Activated naive CD8-positive, alpha-beta T cell treated with anti-CD3 and anti-CD28 coated beads for 36 hours (primary cell): ENCODE data around the gene TOR3A. TPM values are rescaled to one million over a fixed set of nuclear protein-coding genes. Genes with fewer than 3 reads are reported as not detected.

Experiments
- DNase-seq: peaks from one replicate; pipeline ENCODE4 v3.0.0; 2021
- H3K27ac Mint-ChIP-seq: one replicate; pipeline ENCODE4 v1.8.0; 2022; ENCODE audit warnings: mild to moderate bottlenecking, moderate library complexity, mixed read lengths
- H3K27me3 Mint-ChIP-seq: one replicate; pipeline ENCODE4 v1.8.0; 2022; ENCODE audit warnings: mild to moderate bottlenecking, mixed read lengths
- H3K36me3 Mint-ChIP-seq: one replicate; pipeline ENCODE4 v1.8.0; 2021; ENCODE audit warnings: mild to moderate bottlenecking, mixed read lengths
- H3K4me1 Mint-ChIP-seq: one replicate; pipeline ENCODE4 v1.8.0; 2021; ENCODE audit warnings: mixed read lengths
- H3K4me3 Mint-ChIP-seq: one replicate; pipeline ENCODE4 v1.8.0; 2022; ENCODE audit warnings: mild to moderate bottlenecking, moderate library complexity, mixed read lengths
- H3K9me3 Mint-ChIP-seq: one replicate; pipeline ENCODE4 v1.8.0; 2022; ENCODE audit warnings: mixed read lengths
- total RNA-seq, 2 experiments: library from RNA; stranded (reverse); gene quantifications; one replicate each; pipeline ENCODE4 v1.2.3, GENCODE V29; 2021

TOR3A gene
- total RNA-seq, 2 experiments from 2014 or later, result 40.1 to 41.1 TPM

DNA sequence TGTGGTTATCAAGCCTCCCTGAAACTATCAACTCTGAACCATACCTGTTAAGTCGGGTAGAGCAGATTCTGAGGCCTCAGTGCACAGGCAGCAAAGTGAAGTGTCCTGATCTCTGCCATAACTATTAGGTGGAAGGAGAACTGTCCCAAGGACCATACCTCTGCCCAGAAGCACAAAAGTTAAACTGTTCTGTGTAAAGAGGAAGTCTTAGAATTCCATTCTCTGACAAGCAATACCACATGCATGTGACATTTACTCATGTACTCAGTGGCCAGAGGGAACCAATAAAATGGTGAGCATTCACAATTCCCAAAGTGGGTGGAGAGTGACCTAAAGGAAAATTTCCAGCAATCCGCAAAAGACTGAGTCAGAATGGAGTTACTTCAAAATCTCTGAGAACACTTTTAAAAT lies 61.0 kb downstream of the TOR3A start:
- Mint-ChIP-seq H3K27me3 (no peaks in the 10 kb centered on the region), H3K36me3 (peaks cover 16% of the 10 kb centered on the region), H3K4me3 (peak overlapping the region; percentile 26), H3K27ac (peak overlapping the region; percentile 76), H3K4me1 (peaks cover 36% of the 10 kb centered on the region), H3K9me3 (no peaks in the 10 kb centered on the region)
- no peak for DNase-seq

- H3K27ac Mint-ChIP-seq, result no peak overlapping the region
- peaks cover 20% of the 10 kb centered on the region for H3K36me3 Mint-ChIP-seq
- no peaks in the 10 kb centered on the region for H3K27me3 Mint-ChIP-seq
- peaks cover 36% of the 10 kb centered on the region for H3K4me1 Mint-ChIP-seq
- H3K9me3 Mint-ChIP-seq, result no peaks in the 10 kb centered on the region
- no peak for DNase-seq
- H3K4me3 Mint-ChIP-seq, result no peak overlapping the region
Observed at GRCh38 chr1:179143322-179143721, 61.5 kb downstream of the TOR3A start.

- no peaks in the 10 kb centered on the region for H3K9me3 Mint-ChIP-seq
- no peak overlapping the region for H3K27ac Mint-ChIP-seq
- peaks cover 23% of the 10 kb centered on the region for H3K36me3 Mint-ChIP-seq
- H3K27me3 Mint-ChIP-seq, result no peaks in the 10 kb centered on the region
- no peak for DNase-seq
- H3K4me1 Mint-ChIP-seq, result peaks cover 39% of the 10 kb centered on the region
- H3K4me3 Mint-ChIP-seq, result no peak overlapping the region
Observed at GRCh38 chr1:179144626-179145025, 62.8 kb downstream of the TOR3A start.

- Mint-ChIP-seq H3K4me3 (no peak overlapping the region), H3K27ac (peak overlapping the region; percentile 46), H3K4me1 (peaks cover 31% of the 10 kb centered on the region), H3K9me3 (peaks cover 4% of the 10 kb centered on the region), H3K36me3 (peaks cover 22% of the 10 kb centered on the region), H3K27me3 (no peaks in the 10 kb centered on the region)
- DNase-seq, result no peak
Observed at GRCh38 chr1:179145521-179145920, 63.7 kb downstream of the TOR3A start.

Other genes starting within 250 kb of the TOR3A start
- gene ANGPTL1, start 211.0 kb upstream of the TOR3A start, total RNA-seq, result not detected
- gene FAM20B, start 56.2 kb upstream of the TOR3A start, total RNA-seq, result 10 to 100 TPM; 37.4 to 42.6 TPM
- gene ABL2, start 147.6 kb downstream of the TOR3A start, total RNA-seq, result 1 to 10 TPM; 8.5 to 9.3 TPM
- gene SOAT1, start 211.7 kb downstream of the TOR3A start, total RNA-seq, result 10 to 100 TPM; 86.2 to 90.9 TPM